ENCODE measurements around the gene GCNT1. TPM values are rescaled to one million over a fixed set of nuclear protein-coding genes. Genes with fewer than 3 reads are reported as not detected.
"Not testable (repeated sequence)": the region's sequence is repeated elsewhere in the genome, so short reads cannot be mapped to it uniquely, and the experiment has no call there.

Gene GCNT1
- total and polyA plus RNA-seq, 2 of the 13 experiments (the other 11 are each of a cell fraction or from before 2014, with no cell fraction given): 0.55 to 1.7 TPM

DNA sequence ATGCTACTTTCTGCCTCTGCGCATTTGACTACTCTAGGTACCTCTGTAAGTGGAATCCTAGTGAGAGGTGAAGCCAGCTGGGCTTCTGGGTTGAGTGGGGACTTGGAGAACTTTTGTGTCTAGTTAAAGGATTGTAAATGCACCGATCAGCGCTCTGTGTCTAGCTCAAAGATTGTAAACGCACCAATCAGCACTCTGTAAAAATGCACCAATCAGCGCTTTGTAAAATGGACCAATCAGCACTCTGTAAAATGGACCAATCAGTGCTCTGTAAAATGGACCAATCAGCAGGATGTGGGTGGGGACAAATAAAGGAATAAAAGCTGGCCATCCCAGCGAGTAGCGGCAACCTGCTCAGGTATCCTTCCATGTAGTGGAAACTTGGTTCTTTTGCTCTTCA, 18.8 kb downstream of the GCNT1 start:
- BruUV-seq (replicated peaks); H3K9ac ChIP-seq (ENCODE audit: insufficient read depth, low read depth, low read length); H3K4me3 ChIP-seq (replicated peaks in 1 of 3; ENCODE audit: insufficient read depth in 1 of 3, low read depth in 2 of 3, low read length in 3 of 3); H3K79me2 ChIP-seq (ENCODE audit: insufficient read depth, low read length); H3K4me2 ChIP-seq (ENCODE audit: low read depth, low read length); DNase-seq (ENCODE audit: low spot score); H3K27me3 ChIP-seq (ENCODE audit: control insufficient read depth in 1 of 2, insufficient read depth in 2 of 2, low read length in 2 of 2); H3K4me1 ChIP-seq (ENCODE audit: insufficient read depth, low read length); in situ Hi-C loops (cut with HindIII; ENCODE audit: extremely low pct_ligation_motif_present, low pct_unique_long_range_greater_than_20kb); CTCF ChIA-PET (ENCODE audit: low intra/inter-chr PET ratio, low total read pairs); FAIRE-seq; H3K9me3 ChIP-seq (ENCODE audit: low read length); intact Hi-C loops (cut with micrococcal nuclease; ENCODE audit: unreplicated experiment); H2AFZ ChIP-seq (ENCODE audit: low read length); H3K27ac ChIP-seq (ENCODE audit: extremely low read length, insufficient read depth, low read length); H4K20me1 ChIP-seq (ENCODE audit: insufficient read depth, low read length); ATAC-seq; H3K36me3 ChIP-seq (replicated peaks in 1 of 2; ENCODE audit: control insufficient read depth in 1 of 2, insufficient read depth in 2 of 2, low read length in 2 of 2): not testable (repeated sequence)
- peak in 1 of 2 experiments; percentile 58; a peak in 2 of 4 replicates for TF ChIP-seq MAFK (conservative IDR thresholded peaks at IDR 0.05 in 1 of 2, IDR thresholded peaks at IDR 0.05 in 1 of 2; ENCODE audit: low read length in 2 of 2)
- WGBS (ENCODE audit: low lambda C conversion rate): 82% methylated on average over 7 of the region's 7 CpGs
- POLR2A ChIA-PET: interaction anchor here (0.8 kb wide), 1 partner anchor 1196 kb away, joined by 3 read pairs; no protein-coding TSS in a partner anchor

DNA sequence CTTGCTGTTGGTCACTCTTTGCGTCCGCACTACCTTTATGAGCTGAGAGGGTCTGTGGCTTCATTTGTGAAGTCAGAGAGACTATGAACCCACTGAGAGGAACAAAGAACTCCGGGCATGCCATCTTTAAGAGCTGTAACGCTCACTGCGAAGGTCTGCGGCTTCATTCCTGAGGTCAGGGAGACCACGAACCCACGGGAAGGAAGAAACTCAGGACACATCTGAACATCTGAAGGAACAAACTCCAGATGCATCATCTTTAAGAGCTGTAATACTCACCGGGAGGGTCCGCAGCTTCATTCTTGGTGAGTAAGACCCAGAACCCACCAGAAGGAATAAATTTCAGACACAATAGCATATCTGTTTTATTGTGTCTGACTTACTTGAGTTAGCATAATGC, 19.2 kb downstream of the GCNT1 start:
- no peak overlapping the region for H3K4me2 ChIP-seq (ENCODE audit: low read depth, low read length)
- no peaks in the 10 kb centered on the region for H3K9me3 ChIP-seq (ENCODE audit: low read length)
- H3K4me1 ChIP-seq (ENCODE audit: insufficient read depth, low read length): no peaks in the 10 kb centered on the region
- no peak overlapping the region for H3K27ac ChIP-seq (ENCODE audit: extremely low read length, insufficient read depth, low read length)
- FAIRE-seq (no peak), DNase-seq (ENCODE audit: low spot score) (no peak), ATAC-seq (no peak)
- 86% methylated on average over 10 of the region's 10 CpGs for WGBS (ENCODE audit: low lambda C conversion rate)
- no peaks in the 10 kb centered on the region for H3K36me3 ChIP-seq (replicated peaks in 1 of 2; ENCODE audit: control insufficient read depth in 1 of 2, insufficient read depth in 2 of 2, low read length in 2 of 2)
- CTCF ChIA-PET (ENCODE audit: low intra/inter-chr PET ratio, low total read pairs): no interaction called here
- H3K79me2 ChIP-seq (ENCODE audit: insufficient read depth, low read length): no peaks in the 10 kb centered on the region
- in situ Hi-C loops (cut with HindIII; ENCODE audit: extremely low pct_ligation_motif_present, low pct_unique_long_range_greater_than_20kb) (no loop called here), intact Hi-C loops (cut with micrococcal nuclease; ENCODE audit: unreplicated experiment) (no loop called here)
- no peak overlapping the region for H2AFZ ChIP-seq (ENCODE audit: low read length)
- no TSS peak for BruUV-seq (replicated peaks)
- no peak overlapping the region for H3K9ac ChIP-seq (ENCODE audit: insufficient read depth, low read depth, low read length)
- H4K20me1 ChIP-seq (ENCODE audit: insufficient read depth, low read length): no peaks in the 10 kb centered on the region
- TF ChIP-seq MXI1 (IDR thresholded peaks at IDR 0.05; ENCODE audit: borderline replicate concordance, low read depth, low read length) (no peak), NKX3-1 (CRISPR knock-in tag; IDR thresholded peaks at IDR 0.05) (no peak), SMAD3 (CRISPR knock-in tag; IDR thresholded peaks at IDR 0.05) (no peak), ZNF343 (CRISPR knock-in tag; IDR thresholded peaks at IDR 0.05) (no peak), KDM3A (CRISPR knock-in tag; IDR thresholded peaks at IDR 0.05; ENCODE audit: low read depth) (no peak), TOPORS (CRISPR knock-in tag; IDR thresholded peaks at IDR 0.05) (no peak), U2AF1 (optimal IDR thresholded peaks at IDR 0.05; ENCODE audit: low read depth, low read length) (no peak), PRPF4 (IDR thresholded peaks at IDR 0.05; ENCODE audit: low read depth, low read length, poor library complexity, severe bottlenecking) (no peak), SMC3 (IDR thresholded peaks at IDR 0.05; ENCODE audit: low read length) (no peak), RBAK (CRISPR knock-in tag; IDR thresholded peaks at IDR 0.05) (no peak)
- TF ChIP-seq, protein P1, sequence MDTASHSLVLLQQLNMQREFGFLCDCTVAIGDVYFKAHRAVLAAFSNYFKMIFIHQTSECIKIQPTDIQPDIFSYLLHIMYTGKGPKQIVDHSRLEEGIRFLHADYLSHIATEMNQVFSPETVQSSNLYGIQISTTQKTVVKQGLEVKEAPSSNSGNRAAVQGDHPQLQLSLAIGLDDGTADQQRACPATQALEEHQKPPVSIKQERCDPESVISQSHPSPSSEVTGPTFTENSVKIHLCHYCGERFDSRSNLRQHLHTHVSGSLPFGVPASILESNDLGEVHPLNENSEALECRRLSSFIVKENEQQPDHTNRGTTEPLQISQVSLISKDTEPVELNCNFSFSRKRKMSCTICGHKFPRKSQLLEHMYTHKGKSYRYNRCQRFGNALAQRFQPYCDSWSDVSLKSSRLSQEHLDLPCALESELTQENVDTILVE (CRISPR knock-in tag; IDR thresholded peaks at IDR 0.05): no peak
- TF ChIP-seq, protein P2, sequence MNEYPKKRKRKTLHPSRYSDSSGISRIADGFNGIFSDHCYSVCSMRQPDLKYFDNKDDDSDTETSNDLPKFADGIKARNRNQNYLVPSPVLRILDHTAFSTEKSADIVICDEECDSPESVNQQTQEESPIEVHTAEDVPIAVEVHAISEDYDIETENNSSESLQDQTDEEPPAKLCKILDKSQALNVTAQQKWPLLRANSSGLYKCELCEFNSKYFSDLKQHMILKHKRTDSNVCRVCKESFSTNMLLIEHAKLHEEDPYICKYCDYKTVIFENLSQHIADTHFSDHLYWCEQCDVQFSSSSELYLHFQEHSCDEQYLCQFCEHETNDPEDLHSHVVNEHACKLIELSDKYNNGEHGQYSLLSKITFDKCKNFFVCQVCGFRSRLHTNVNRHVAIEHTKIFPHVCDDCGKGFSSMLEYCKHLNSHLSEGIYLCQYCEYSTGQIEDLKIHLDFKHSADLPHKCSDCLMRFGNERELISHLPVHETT (CRISPR knock-in tag; conservative IDR thresholded peaks at IDR 0.05): no peak
- no peaks in the 10 kb centered on the region for H3K27me3 ChIP-seq (ENCODE audit: control insufficient read depth in 1 of 2, insufficient read depth in 2 of 2, low read length in 2 of 2)
- H3K4me3 ChIP-seq (replicated peaks in 1 of 3; ENCODE audit: insufficient read depth in 1 of 3, low read depth in 2 of 3, low read length in 3 of 3): no peak overlapping the region
- POLR2A ChIA-PET: interaction anchor here (0.8 kb wide), 1 partner anchor 1197 kb away, joined by 3 read pairs; no protein-coding TSS in a partner anchor
